Smooth muscle cell (in vitro differentiated cells): ENCODE data around the gene SUFU. TPM values are rescaled to one million over a fixed set of nuclear protein-coding genes. Genes with fewer than 3 reads are reported as not detected.

ENCODE experiments used
- DNase-seq: peaks from one replicate; lab custom pipeline; 2025; ENCODE audit not compliant: unreplicated experiment; lab: John Stamatoyannopoulos, UW
- H2AFZ ChIP-seq: fragments of 200-600 bp; sonication (generic); 2 replicates; pipeline ENCODE4 v1.6.0; 2016; ENCODE audit warnings: antibody characterized with exemption, low read depth, mild to moderate bottlenecking
- H3F3A ChIP-seq: fragments of 200-600 bp; sonication (generic); 2 replicates; pipeline ENCODE4 v1.6.0; 2017; ENCODE audit warnings: antibody characterized with exemption, low read depth
- H3K27ac ChIP-seq: fragments of 200-600 bp; sonication (generic); 2 replicates; pipeline ENCODE4 v1.5.1; 2016; ENCODE audit warnings: low read depth, mild to moderate bottlenecking
- H3K27me3 ChIP-seq: fragments of 200-600 bp; sonication (generic); 2 replicates; pipeline ENCODE4 v1.6.1; 2016; ENCODE audit warnings: low read depth, mild to moderate bottlenecking
- H3K36me3 ChIP-seq: fragments of 200-600 bp; sonication (generic); 2 replicates; pipeline ENCODE4 v1.5.1; 2016; ENCODE audit warnings: low read depth
- H3K4me1 ChIP-seq: fragments of 200-600 bp; sonication (generic); 2 replicates; pipeline ENCODE4 v1.5.1; 2016; ENCODE audit warnings: low read depth
- H3K4me2 ChIP-seq: fragments of 200-600 bp; sonication (generic); 2 replicates; pipeline ENCODE4 v1.6.0; 2016; ENCODE audit warnings: mild to moderate bottlenecking
- H3K4me3 ChIP-seq: fragments of 200-600 bp; sonication (generic); 2 replicates; pipeline ENCODE4 v1.5.1; 2016; ENCODE audit warnings: mild to moderate bottlenecking
- H3K79me2 ChIP-seq: fragments of 200-600 bp; sonication (generic); 2 replicates; pipeline ENCODE4 v1.6.0; 2016; ENCODE audit warnings: low read depth, mild to moderate bottlenecking
- H3K9ac ChIP-seq: fragments of 200-600 bp; sonication (generic); 2 replicates; pipeline ENCODE4 v1.6.0; 2016; ENCODE audit warnings: low read depth
- H3K9me3 ChIP-seq: fragments of 200-600 bp; sonication (generic); replicated peaks from 2 replicates; pipeline ENCODE4 v1.5.1; 2016; ENCODE audit warnings: low read depth
- H4K20me1 ChIP-seq: fragments of 200-600 bp; sonication (generic); 2 replicates; pipeline ENCODE4 v1.6.0; 2016; ENCODE audit warnings: low read depth
- WGBS: methylation state at CpG from one replicate; pipeline ENCODE4 v1.1.7; 2016; ENCODE audit warnings: low lambda C conversion rate; 5-methylcytosine and 5-hydroxymethylcytosine counted together
- polyA plus RNA-seq: library from polyadenylated mRNA; unstranded; fragments of >200 nt; fragmentation: Nextera tagmentation; extraction: Ambion mirVana; gene quantifications from 2 replicates; pipeline ENCODE4 v1.2.1, GENCODE V29; 2016
- total RNA-seq: library from RNA; depleted of rRNA; stranded (reverse); fragments of >200 nt; gene quantifications from 2 replicates; pipeline ENCODE4 v1.2.3, GENCODE V29; 2014
- TF ChIP-seq, protein P1 (sequence below): fragments of 200-600 bp; sonication (generic); IDR thresholded peaks from 2 replicates; pipeline ENCODE4 v1.5.1; 2017; ENCODE audit warnings: borderline replicate concordance, mild to moderate bottlenecking, antibody characterized with exemption; ENCODE audit not compliant: insufficient read depth, poor library complexity, severe bottlenecking

The SUFU gene
- total and polyA plus RNA-seq, 2 experiments from 2014 or later, result 8.5 to 17.2 TPM

DNA sequence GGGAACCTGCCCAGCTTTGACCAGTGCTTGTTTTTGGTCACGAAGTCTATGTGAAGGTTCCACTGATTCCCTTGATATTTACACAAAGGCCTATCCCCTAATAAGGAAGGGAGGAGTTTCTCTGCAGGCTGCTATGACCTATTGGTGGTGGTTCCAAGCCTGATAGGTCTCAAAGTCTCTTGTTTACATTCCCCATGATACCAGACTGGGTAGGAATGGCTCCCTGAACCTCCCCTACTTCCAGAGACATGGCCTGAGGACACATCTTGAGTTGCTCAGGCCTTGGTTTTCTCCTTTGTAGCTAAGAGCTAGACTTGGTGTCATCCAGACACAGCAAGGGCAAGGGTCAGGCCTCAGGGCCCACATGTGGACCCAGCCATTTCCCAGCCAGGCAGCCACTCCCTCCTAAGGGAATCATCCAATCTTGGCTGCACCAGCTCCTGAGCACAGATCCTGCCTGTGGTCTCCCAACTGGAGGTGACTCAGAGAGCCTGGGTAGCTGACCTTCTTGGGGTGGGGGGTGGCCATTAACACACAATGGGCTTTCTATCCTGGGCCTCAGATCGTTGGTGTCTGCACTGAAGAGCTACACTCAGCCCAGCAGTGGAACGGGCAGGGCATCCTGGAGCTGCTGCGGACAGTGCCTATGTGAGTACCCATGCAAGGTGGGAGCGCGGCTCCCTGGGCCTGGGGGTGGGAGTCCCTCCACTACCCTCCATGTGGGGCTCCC, 89.5 kb downstream of the SUFU start:
- H3K36me3 ChIP-seq, result no peaks in the 10 kb centered on the region
- DNase-seq, result no peak
- H3K27me3 ChIP-seq, result no peaks in the 10 kb centered on the region
- peak overlapping the region; percentile 67 for H3K27ac ChIP-seq
- H3K4me3 ChIP-seq, result no peak overlapping the region
- no peaks in the 10 kb centered on the region for H3K4me1 ChIP-seq
- H3K9me3 ChIP-seq, result no peaks in the 10 kb centered on the region
- 78% methylated on average over 6 of the region's 6 CpGs for WGBS
- H3K9ac ChIP-seq, result no peak overlapping the region
- TF ChIP-seq, protein P1, sequence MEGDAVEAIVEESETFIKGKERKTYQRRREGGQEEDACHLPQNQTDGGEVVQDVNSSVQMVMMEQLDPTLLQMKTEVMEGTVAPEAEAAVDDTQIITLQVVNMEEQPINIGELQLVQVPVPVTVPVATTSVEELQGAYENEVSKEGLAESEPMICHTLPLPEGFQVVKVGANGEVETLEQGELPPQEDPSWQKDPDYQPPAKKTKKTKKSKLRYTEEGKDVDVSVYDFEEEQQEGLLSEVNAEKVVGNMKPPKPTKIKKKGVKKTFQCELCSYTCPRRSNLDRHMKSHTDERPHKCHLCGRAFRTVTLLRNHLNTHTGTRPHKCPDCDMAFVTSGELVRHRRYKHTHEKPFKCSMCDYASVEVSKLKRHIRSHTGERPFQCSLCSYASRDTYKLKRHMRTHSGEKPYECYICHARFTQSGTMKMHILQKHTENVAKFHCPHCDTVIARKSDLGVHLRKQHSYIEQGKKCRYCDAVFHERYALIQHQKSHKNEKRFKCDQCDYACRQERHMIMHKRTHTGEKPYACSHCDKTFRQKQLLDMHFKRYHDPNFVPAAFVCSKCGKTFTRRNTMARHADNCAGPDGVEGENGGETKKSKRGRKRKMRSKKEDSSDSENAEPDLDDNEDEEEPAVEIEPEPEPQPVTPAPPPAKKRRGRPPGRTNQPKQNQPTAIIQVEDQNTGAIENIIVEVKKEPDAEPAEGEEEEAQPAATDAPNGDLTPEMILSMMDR, result no peak
- H3K79me2 ChIP-seq, result peaks cover 40% of the 10 kb centered on the region
- H3K4me2 ChIP-seq, result peak overlapping the region; percentile 35
- H4K20me1 ChIP-seq, result no peaks in the 10 kb centered on the region
- peaks cover 19% of the 10 kb centered on the region for H3F3A ChIP-seq
- H2AFZ ChIP-seq, result no peak overlapping the region

DNA sequence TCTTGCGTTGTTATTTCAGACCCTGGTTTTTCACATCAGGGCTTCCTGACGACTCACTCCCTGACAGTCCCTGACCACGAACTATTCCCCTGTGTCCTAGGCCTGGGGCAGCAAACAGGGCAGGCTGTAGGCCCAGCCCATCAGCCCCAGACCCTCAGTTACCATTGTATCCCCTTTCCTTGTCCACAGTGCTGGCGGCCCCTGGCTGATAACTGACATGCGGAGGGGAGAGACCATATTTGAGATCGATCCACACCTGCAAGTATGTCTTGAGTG, 90.0 kb downstream of the SUFU start:
- TF ChIP-seq, protein P1, result no peak
- H4K20me1 ChIP-seq, result no peaks in the 10 kb centered on the region
- H3K4me2 ChIP-seq, result peak overlapping the region; percentile 35
- H3F3A ChIP-seq, result peaks cover 22% of the 10 kb centered on the region
- no peaks in the 10 kb centered on the region for H3K27me3 ChIP-seq
- H3K4me3 ChIP-seq, result no peak overlapping the region
- no peak for DNase-seq
- H3K79me2 ChIP-seq, result peaks cover 37% of the 10 kb centered on the region
- H3K9ac ChIP-seq, result no peak overlapping the region
- 75% methylated on average over 6 of the region's 6 CpGs for WGBS
- no peaks in the 10 kb centered on the region for H3K4me1 ChIP-seq
- no peaks in the 10 kb centered on the region for H3K9me3 ChIP-seq
- no peaks in the 10 kb centered on the region for H3K36me3 ChIP-seq
- H3K27ac ChIP-seq, result peak overlapping the region; percentile 67
- no peak overlapping the region for H2AFZ ChIP-seq

DNA sequence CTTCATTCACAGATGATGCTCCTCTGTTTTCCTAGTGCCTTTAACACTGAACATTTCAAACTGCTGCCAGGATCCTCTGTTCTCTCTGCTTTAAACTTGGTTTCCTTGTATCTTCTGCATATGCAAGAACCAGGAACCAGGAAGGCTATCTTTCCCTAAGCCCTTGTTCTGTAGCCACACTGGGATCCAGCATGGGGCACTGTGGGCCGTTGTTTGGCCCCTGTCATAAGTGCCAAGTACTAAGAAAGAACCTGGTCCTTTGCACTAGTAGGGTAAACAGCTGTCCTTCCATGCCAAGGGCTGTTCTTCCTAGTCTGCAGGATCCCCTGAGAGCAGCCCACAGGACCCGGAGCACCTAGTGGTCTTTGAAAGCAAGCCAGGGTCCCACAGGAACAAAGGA, 91.5 kb downstream of the SUFU start:
- H3K27me3 ChIP-seq, result no peaks in the 10 kb centered on the region
- DNase-seq, result no peak
- peaks cover 7% of the 10 kb centered on the region for H3K4me1 ChIP-seq
- peaks cover 26% of the 10 kb centered on the region for H3F3A ChIP-seq
- H3K9me3 ChIP-seq, result no peaks in the 10 kb centered on the region
- no peak overlapping the region for H3K27ac ChIP-seq
- no peak overlapping the region for H3K9ac ChIP-seq
- H2AFZ ChIP-seq, result no peak overlapping the region
- no peak overlapping the region for H3K4me2 ChIP-seq
- H3K36me3 ChIP-seq, result no peaks in the 10 kb centered on the region
- WGBS, result 97% methylated on average over 2 of the region's 2 CpGs
- no peak overlapping the region for H3K4me3 ChIP-seq
- TF ChIP-seq, protein P1, result no peak
- H3K79me2 ChIP-seq, result peaks cover 29% of the 10 kb centered on the region
- H4K20me1 ChIP-seq, result no peaks in the 10 kb centered on the region

DNA sequence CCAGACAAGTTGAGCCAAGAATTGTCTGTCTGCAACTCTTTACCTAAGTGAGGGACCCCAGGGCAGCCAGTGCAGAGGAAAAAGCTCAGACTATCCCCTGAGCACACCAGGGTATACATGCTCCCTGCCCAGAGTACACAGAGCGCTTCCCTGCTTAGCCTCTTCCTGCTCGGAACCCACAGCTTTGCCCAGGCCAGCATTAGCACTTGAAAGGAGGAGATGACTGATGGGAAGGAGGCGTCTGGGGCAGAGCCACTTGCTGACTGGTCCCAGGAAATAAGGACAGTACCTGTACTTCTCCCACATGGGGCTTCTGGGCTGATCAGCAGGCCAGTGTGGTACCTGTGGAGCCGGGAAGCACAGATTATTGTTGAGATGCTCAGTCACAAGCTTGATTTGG, 92.1 kb downstream of the SUFU start:
- Histone ChIP-seq H2AFZ (no peak overlapping the region), H3F3A (peaks cover 27% of the 10 kb centered on the region), H3K4me2 (no peak overlapping the region), H4K20me1 (no peaks in the 10 kb centered on the region), H3K9ac (no peak overlapping the region), H3K36me3 (no peaks in the 10 kb centered on the region), H3K27ac (no peak overlapping the region), H3K79me2 (peaks cover 23% of the 10 kb centered on the region), H3K27me3 (no peaks in the 10 kb centered on the region), H3K4me3 (no peak overlapping the region), H3K4me1 (peaks cover 7% of the 10 kb centered on the region), H3K9me3 (no peaks in the 10 kb centered on the region)
- TF ChIP-seq, protein P1, result no peak
- DNase-seq, result no peak
- 88% methylated on average over 4 of the region's 4 CpGs for WGBS
